Cardiac muscle cell (in vitro differentiated cells and primary cell): ENCODE results near the gene PPM1K. TPM values are rescaled to one million over a fixed set of nuclear protein-coding genes. Genes with fewer than 3 reads are reported as not detected.
"Not testable (repeated sequence)": the region's sequence is repeated elsewhere in the genome, so short reads cannot be mapped to it uniquely, and the experiment has no call there.

Experiments used
- DNase-seq, 2 donors: peaks; one replicate each; pipeline versions ENCODE4 v3.0.0 to v3.0.0-alpha.2; 2010 to 2017; ENCODE audit warnings: low read depth in 1 of 2, low spot score in 1 of 2
- H3K27ac ChIP-seq: fragments of 200-600 bp; sonication (generic); 2 replicates; pipeline ENCODE4 v1.5.1; 2016
- H3K27me3 ChIP-seq: fragments of 200-600 bp; sonication (generic); 2 replicates; pipeline ENCODE4 v1.6.0; 2016; ENCODE audit warnings: control low read depth
- H3K36me3 ChIP-seq: fragments of 200-600 bp; sonication (generic); 2 replicates; pipeline ENCODE4 v1.5.1; 2016; ENCODE audit warnings: control low read depth
- H3K4me1 ChIP-seq: fragments of 200-600 bp; sonication (generic); 2 replicates; pipeline ENCODE4 v1.8.1; 2017; ENCODE audit warnings: low read depth, mild to moderate bottlenecking, mixed run types
- H3K4me3 ChIP-seq: fragments of 200-600 bp; sonication (generic); 2 replicates; pipeline ENCODE4 v1.5.1; 2016; ENCODE audit warnings: mild to moderate bottlenecking
- H3K9me3 ChIP-seq: fragments of 200-600 bp; sonication (generic); 2 replicates; pipeline ENCODE4 v1.5.1; 2017; ENCODE audit warnings: low read depth, mild to moderate bottlenecking, control low read depth
- polyA plus RNA-seq: library from polyadenylated mRNA; unstranded; fragments of >200 nt; fragmentation: Nextera tagmentation; extraction: Ambion mirVana; gene quantifications from 2 replicates; pipeline ENCODE4 v1.2.1, GENCODE V29; 2016
- total RNA-seq: library from RNA; depleted of rRNA; stranded (reverse); fragments of >200 nt; gene quantifications from 2 replicates; pipeline ENCODE4 v1.2.3, GENCODE V29; 2016
- TF ChIP-seq, protein P1 (sequence below): IDR thresholded peaks from 2 replicates; pipeline ENCODE4 v1.5.1; 2012; ENCODE audit warnings: low read depth, mild to moderate bottlenecking, low read length

Gene PPM1K
- total and polyA plus RNA-seq, 2 experiments from 2014 or later: 54.8 to 58.8 TPM

DNA sequence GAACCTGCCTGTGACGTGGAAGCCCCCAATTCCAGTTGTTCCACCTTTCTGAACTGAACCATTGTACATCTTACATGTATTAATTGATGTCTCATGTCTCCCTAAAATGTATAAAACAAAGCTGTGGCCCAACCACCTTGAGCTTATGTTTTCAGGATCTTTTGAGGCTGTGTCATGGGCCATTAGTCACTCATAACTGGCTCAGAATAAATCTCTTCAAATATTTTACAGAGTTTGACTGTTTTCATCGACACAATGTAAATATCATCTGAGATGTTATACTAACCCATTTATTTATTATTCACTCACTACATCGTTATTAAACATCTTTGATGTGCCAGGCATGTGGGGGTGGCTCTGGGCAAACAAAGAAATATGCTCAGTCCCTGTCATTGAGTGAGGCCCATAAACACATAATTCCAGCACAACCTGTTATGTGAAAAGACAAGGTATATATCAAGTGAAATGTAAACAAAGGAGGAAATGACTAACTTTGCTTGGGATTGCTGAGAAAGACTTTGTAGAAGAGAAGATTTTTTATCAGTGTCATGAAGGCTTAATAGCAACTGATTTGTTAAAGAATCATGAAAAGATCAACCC lies 34.5 kb upstream of the PPM1K start:
- no peak for DNase-seq
- Histone ChIP-seq H3K36me3 (no peaks in the 10 kb centered on the region), H3K27ac (no peak overlapping the region), H3K4me1 (no peaks in the 10 kb centered on the region), H3K27me3 (no peaks in the 10 kb centered on the region), H3K9me3 (no peaks in the 10 kb centered on the region), H3K4me3 (no peak overlapping the region)
- TF ChIP-seq, protein P1, sequence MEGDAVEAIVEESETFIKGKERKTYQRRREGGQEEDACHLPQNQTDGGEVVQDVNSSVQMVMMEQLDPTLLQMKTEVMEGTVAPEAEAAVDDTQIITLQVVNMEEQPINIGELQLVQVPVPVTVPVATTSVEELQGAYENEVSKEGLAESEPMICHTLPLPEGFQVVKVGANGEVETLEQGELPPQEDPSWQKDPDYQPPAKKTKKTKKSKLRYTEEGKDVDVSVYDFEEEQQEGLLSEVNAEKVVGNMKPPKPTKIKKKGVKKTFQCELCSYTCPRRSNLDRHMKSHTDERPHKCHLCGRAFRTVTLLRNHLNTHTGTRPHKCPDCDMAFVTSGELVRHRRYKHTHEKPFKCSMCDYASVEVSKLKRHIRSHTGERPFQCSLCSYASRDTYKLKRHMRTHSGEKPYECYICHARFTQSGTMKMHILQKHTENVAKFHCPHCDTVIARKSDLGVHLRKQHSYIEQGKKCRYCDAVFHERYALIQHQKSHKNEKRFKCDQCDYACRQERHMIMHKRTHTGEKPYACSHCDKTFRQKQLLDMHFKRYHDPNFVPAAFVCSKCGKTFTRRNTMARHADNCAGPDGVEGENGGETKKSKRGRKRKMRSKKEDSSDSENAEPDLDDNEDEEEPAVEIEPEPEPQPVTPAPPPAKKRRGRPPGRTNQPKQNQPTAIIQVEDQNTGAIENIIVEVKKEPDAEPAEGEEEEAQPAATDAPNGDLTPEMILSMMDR: no peak

DNA sequence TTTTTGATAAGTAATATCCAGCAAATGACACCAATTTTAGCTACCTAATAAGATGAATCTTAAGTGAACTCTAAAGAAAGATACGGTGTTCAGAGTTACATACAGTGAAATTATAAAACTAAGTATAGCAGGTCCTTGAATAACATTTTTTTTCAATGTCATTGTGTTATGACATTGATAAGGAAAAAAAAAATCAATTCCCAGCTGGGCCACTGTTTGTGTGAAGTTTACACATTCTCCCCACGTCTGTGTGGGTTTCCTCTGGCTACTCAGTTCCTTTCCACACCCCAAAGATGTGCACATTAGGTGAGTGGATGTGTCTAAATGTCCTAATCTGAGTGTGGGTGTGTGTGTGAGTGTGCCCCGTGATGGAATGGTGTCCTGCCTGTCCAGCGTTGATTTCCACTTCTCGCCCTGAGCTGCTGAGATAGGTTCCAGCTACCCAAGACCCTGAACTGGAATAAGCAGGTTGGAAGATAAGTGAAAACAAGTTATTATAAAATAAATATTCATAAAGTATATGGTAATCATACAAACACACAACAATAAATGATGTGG lies 31.2 kb upstream of the PPM1K start:
- H3K9me3 ChIP-seq: no peaks in the 10 kb centered on the region
- TF ChIP-seq, protein P1: no peak
- H3K4me1 ChIP-seq: no peaks in the 10 kb centered on the region
- H3K36me3 ChIP-seq: no peaks in the 10 kb centered on the region
- H3K27me3 ChIP-seq: no peaks in the 10 kb centered on the region
- no peak for DNase-seq
- H3K4me3 ChIP-seq: no peak overlapping the region
- H3K27ac ChIP-seq: no peak overlapping the region

DNA sequence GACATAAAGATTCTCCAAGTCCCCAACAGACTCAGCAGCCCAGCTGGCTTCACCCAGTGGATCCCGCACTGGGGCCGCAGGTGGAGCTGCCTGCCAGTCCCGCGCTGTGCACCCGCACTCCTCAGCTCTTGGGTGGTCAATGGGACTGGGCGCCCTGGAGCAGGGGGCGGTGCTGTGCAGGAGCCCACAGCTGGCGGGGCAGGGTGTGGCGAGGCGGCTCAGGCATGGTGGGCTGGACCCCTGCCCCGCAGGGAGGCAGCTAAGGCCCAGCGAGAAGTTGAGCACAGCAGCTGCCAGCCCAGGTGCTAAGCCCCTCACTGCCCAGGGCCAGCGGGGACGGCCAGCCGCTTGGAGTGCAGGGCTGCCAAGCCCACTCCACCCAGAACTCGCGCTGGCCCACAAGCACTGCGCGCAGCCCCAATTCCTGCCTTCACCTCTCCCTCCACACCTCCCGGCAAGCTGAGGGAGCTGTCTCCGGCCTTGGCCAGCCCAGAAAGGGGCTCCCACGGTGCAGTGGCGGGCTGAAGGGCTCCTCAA lies 28.8 kb upstream of the PPM1K start:
- not testable (repeated sequence) for H3K36me3 ChIP-seq, H3K9me3 ChIP-seq, H3K27ac ChIP-seq, H3K27me3 ChIP-seq, H3K4me3 ChIP-seq, H3K4me1 ChIP-seq, DNase-seq

DNA sequence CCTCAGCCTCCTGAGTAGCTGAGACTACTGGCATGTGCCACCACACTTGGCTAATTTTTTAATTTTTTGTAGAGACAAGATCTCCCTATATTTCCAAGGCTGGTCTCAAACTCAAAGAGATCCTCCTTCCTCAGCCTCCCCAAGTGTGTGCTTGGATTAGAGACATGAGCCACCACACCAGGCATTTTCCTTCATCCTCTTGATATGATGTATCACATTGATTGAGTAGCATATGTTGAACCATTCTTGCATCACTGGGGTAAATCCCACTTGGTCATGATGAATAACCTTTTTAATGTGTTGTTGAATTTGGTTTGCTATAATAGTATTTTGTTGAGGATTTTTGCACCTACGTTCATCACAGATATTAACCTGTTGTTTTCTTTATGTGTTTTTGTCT lies 24.2 kb upstream of the PPM1K start:
- Histone ChIP-seq H3K27me3 (no peaks in the 10 kb centered on the region), H3K4me3 (no peak overlapping the region), H3K27ac (no peak overlapping the region), H3K36me3 (no peaks in the 10 kb centered on the region), H3K9me3 (no peaks in the 10 kb centered on the region), H3K4me1 (no peaks in the 10 kb centered on the region)
- TF ChIP-seq, protein P1: no peak
- no peak for DNase-seq

DNA sequence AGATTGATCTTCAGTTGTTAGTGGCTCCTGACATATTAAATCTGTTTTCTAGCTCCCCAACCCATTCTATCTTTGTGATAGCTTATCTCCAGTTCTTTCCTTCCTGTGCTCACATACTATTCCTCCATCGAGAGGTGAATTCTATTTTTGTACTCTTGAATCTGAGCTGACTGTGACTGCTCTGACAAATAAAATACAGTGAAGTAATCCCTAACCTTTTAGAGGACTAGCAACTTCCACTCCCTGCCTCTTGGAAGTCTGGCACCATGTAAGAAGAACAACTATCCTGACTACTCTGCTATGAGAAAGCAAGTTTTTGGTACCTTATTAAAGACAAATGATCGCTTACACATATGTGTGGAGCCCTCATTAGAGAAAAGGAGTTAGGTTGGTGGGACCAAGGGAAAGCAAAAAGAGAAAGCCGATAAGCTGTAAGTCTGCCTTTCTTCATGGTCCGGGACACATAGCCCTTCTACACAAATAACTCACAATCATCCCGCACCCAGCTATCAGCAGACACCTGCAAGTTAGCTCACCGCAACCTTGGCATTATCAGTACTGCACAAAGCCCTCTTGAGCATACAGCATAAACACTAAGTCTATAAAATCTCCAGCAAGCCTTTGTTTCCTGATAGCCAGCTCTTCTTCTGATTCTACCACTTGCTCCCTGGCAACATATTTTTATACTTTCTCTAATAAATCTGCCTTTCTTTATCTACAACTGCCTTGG lies 13.5 kb upstream of the PPM1K start:
- Histone ChIP-seq H3K9me3 (no peaks in the 10 kb centered on the region), H3K36me3 (no peaks in the 10 kb centered on the region), H3K4me1 (peaks cover 38% of the 10 kb centered on the region), H3K27me3 (no peaks in the 10 kb centered on the region), H3K27ac (peak overlapping the region; percentile 95), H3K4me3 (no peak overlapping the region)
- DNase-seq: peak in 1 of 2 donors; percentile 44
- TF ChIP-seq, protein P1: no peak

DNA sequence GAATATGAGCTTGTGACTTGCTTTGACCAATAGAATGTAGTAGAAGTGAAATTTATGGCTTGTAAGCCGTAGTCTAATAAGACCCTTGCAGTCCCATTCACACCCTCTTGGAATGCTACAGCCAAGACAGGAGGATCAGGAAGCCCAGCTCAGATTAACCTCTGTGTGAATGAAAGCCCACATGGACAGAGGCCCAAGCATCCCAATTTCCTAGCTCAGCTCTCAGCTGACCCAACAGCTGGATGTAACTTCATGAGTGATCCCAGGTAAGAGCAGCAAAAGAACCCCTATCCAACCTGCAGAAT lies 12.8 kb upstream of the PPM1K start:
- TF ChIP-seq, protein P1: no peak
- no peaks in the 10 kb centered on the region for H3K9me3 ChIP-seq
- peaks cover 38% of the 10 kb centered on the region for H3K4me1 ChIP-seq
- no peaks in the 10 kb centered on the region for H3K36me3 ChIP-seq
- H3K27me3 ChIP-seq: no peaks in the 10 kb centered on the region
- no peak for DNase-seq
- peak overlapping the region; percentile 95 for H3K27ac ChIP-seq
- no peak overlapping the region for H3K4me3 ChIP-seq
